Measurements from ENCODE around the gene FAM170B.

DNA sequence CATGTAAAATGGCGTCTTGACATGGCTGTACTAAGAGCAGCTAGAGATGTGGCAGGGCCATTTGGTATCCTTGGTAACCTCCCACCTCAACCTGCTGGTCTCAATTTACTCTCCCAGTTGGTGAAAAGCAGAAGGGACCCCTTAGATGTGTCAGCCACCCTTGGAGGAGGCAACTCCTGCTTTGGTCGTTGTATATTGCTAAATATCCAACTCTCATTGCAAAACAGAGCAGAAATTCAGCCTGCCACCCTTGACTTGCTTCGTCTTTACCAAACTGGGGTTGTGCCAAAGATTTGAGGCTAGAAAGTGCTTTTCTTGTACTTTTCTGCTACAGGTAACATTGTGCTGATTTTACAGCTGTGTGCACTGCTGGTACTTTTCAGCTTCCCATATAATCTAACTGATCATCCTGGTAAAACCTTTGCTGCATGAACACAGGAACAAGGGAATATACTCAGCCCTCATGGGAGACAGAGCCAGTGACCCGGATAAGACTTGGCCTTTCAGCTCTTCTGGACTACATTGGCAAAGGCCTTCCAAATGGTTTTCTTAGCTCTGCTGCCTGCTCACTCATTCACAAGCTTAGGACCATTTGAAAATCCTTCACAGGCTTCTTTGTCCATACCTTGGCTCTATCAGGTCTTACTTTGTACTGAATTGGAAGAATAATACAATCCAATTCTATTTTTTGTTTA, 16.3 kb downstream of the FAM170B start:
- TF ChIP-seq PPARA (CRISPR knock-in tag; IDR thresholded peaks at IDR 0.05; ENCODE audit: borderline replicate concordance) (no peak), ISL1 (CRISPR knock-in tag; IDR thresholded peaks at IDR 0.05) (no peak), PATZ1 (CRISPR knock-in tag; IDR thresholded peaks at IDR 0.05; ENCODE audit: borderline replicate concordance) (no peak), GLIS3 (CRISPR knock-in tag; IDR thresholded peaks at IDR 0.05) (no peak), ZNF8 (CRISPR knock-in tag; IDR thresholded peaks at IDR 0.05) (no peak), ZFP30 (CRISPR knock-in tag; IDR thresholded peaks at IDR 0.05) (no peak), ZNF565 (CRISPR knock-in tag; conservative IDR thresholded peaks at IDR 0.05; ENCODE audit: low read depth) (no peak)

Data from SK-N-SH treated with all-trans-retinoic acid at 6 μM for 48 hours (cell line).